GM18951 (cell line): ENCODE data around the gene ITGAX.

Experiments
- POLR2A ChIP-seq: IDR thresholded peaks from 4 replicates; pipeline ENCODE4 v1.6.1; 2011; ENCODE audit warnings: mild to moderate bottlenecking; ENCODE audit not compliant: insufficient read length, insufficient read depth; ENCODE audit errors: extremely low read depth
- in situ Hi-C: fragments of 300-500 bp; cut with MboI; formaldehyde crosslinking; loops from one replicate; pipeline ENCODE4 v1.12.0; 2022; ENCODE audit warnings: low sequenced_read_pairs, mixed read lengths, inconsistent platforms; ENCODE audit not compliant: unreplicated experiment

ITGAX gene

GRCh38 chr16:31417916-31418315 lies 62.9 kb downstream of the ITGAX start:
- in situ Hi-C loops, result no loop called here
- TF ChIP-seq POLR2A, result no peak

- in situ Hi-C loops, result no loop called here
- no peak for TF ChIP-seq POLR2A
Observed at GRCh38 chr16:31420037-31420436, 65.1 kb downstream of the ITGAX start.

- TF ChIP-seq POLR2A, result no peak
- in situ Hi-C loops, result no loop called here
Observed at GRCh38 chr16:31421587-31421986, 66.6 kb downstream of the ITGAX start.

- no peak for TF ChIP-seq POLR2A
- in situ Hi-C loops, result no loop called here
Observed at GRCh38 chr16:31423241-31423640, 68.3 kb downstream of the ITGAX start.

GRCh38 chr16:31423801-31424200 lies 68.8 kb downstream of the ITGAX start:
- in situ Hi-C loops, result no loop called here
- TF ChIP-seq POLR2A, result no peak

GRCh38 chr16:31427441-31428278 lies 72.7 kb downstream of the ITGAX start:
- no peak for TF ChIP-seq POLR2A
- in situ Hi-C loops, result loop anchor here (25.0 kb wide), 1 partner anchor 440 kb away; the partner anchor contains the start of gene HSD3B7

GRCh38 chr16:31428279-31428597 lies 73.3 kb downstream of the ITGAX start, which contains the start of gene COX6A2:
Gene COX6A2, minus strand, starts transcription at chr16:31428360. Its CDS starts 35 bp downstream, at chr16:31428325.
- in situ Hi-C loops, result loop anchor here (25.0 kb wide), 1 partner anchor 441 kb away; the partner anchor contains the start of gene HSD3B7
- no peak for TF ChIP-seq POLR2A

- TF ChIP-seq POLR2A, result no peak
- in situ Hi-C loops, result loop anchor here (25.0 kb wide), 1 partner anchor 441 kb away; the partner anchor contains the start of gene HSD3B7
Observed at GRCh38 chr16:31428638-31429247, 73.8 kb downstream of the ITGAX start.

GRCh38 chr16:31429314-31429713 lies 74.3 kb downstream of the ITGAX start:
- TF ChIP-seq POLR2A, result no peak
- in situ Hi-C loops, result loop anchor here (25.0 kb wide), 1 partner anchor 442 kb away; the partner anchor contains the start of gene HSD3B7

GRCh38 chr16:31429796-31430195 lies 74.8 kb downstream of the ITGAX start:
- in situ Hi-C loops, result loop anchor here (25.0 kb wide), 1 partner anchor 442 kb away; the partner anchor contains the start of gene HSD3B7
- no peak for TF ChIP-seq POLR2A

GRCh38 chr16:31430380-31431052 lies 75.5 kb downstream of the ITGAX start:
- in situ Hi-C loops, result loop anchor here (25.0 kb wide), 1 partner anchor 443 kb away; the partner anchor contains the start of gene HSD3B7

More at GRCh38 chr16:31430380-31431052, 75.5 kb downstream of the ITGAX start:
- no peak for TF ChIP-seq POLR2A
